GM19351 (cell line): ENCODE data around the gene SDHAF4.
"Not testable (repeated sequence)": the region's sequence is repeated elsewhere in the genome, so short reads cannot be mapped to it uniquely, and the experiment has no call there.

Source experiments
- ATAC-seq: cut with Tn5 transposase; IDR thresholded peaks from one replicate; pipeline ENCODE4 v1.9.1; 2021; ENCODE audit warnings: mild to moderate bottlenecking, moderate library complexity; ENCODE audit not compliant: unreplicated experiment

The SDHAF4 gene

DNA sequence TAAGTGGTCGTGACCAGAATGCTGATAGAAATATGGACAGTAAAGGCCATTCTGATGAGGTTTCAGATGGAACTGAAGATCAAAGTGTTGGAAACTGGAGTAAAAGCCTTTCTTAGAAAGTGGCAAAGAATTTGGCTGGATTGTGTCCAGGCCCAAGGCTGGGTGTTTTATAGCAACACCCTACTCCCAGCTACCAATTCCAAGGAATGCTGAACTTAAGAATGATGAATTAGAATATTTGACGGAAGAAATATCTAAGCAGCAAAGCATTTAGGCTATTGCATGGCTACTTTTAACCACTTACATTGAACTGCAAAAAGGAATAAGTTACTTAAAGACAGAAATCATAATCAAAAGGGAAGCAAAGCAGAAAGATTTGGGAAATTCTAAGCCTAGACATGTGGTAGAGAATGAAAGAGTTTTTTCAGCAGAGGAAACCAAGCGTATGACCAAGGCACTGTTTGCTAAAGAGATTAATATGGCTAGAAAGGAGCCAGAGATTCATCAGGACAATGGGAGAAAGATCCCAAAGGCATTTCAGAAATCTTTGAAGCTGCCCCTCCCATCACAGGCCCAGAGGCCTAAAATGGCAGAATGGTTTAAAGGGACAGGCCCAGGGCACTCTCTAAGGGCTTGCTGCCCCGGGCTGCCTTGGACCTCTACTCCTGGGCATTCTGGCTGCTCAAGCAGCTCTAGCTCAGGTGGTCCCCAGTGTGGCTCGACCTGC lies 25.8 kb downstream of the SDHAF4 start:
- ATAC-seq: no peak

DNA sequence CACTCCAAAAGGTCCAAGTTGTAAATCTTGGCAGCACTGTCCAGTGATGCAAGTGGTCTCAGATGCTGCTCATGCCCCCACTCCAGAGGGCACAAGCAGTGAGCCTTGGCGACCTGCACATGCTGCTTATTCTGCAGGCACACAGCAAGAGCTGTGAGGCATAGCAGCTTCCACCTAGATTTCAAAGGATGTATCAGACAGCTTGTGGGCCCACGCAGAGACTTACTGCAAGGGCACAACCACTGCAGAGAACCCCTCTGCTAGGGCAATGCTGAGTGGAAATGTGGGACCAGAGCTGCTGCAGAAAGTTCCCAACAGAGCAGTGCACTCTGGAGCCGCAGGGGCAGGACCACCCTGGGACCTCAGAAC lies 26.4 kb downstream of the SDHAF4 start:
- no peak for ATAC-seq

DNA sequence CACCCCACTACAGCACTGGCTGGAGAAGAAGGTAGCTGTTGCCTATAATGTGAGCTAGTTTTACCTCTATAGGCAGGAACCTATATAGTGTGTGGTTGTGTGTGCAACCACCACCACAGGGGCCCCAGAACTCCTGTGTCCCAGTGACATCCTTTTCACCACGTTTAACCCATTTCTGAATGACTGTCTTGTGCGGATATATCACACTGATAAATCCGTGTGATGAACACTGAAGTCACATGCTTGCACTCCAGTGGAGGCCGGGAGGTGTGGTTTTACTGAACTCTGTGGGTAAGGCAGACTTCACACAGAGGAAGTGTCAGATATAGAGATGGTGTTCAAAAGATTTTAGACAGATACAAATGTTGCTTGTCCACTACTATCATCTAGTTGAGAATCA lies 32.5 kb downstream of the SDHAF4 start:
- no peak for ATAC-seq

DNA sequence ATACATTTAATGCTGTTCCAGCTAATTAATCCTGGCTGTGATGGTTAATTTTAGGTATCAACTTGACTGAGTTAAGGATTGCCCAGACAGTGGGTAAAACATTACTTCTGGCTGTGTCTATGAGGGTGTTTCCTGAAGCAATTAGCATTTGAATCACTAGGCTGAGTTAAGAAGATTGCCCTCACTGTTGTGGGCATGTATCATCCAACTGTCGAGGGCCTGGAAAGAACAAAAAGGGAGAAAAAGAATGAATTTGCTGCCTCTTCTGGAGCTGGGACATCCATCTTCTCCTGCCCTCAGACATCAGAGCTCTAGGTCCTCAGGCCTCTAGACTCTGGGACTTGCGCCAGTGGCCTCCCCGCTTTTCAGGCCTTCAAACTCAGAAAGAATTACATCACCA lies 34.3 kb downstream of the SDHAF4 start:
- no peak for ATAC-seq

DNA sequence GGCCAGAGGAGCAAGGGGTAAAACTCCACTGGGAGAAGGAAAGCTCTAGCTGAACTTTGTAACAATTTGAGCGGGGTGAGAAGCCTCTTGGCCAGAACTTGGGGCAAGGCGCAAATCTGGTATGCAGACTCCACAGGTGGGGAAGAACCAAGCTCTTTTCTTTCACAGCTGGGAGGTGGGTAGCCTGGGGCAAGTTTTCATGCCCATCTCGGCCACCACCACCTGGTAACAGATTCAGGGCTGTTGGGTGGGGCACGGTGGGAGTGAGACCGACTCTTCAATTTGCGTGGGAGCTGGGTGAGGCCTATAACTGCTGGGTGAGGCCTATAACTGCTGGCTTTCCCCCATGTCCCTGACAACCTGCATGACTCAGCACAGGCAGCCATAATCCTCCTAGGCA lies 37.5 kb downstream of the SDHAF4 start:
- no peak for ATAC-seq

DNA sequence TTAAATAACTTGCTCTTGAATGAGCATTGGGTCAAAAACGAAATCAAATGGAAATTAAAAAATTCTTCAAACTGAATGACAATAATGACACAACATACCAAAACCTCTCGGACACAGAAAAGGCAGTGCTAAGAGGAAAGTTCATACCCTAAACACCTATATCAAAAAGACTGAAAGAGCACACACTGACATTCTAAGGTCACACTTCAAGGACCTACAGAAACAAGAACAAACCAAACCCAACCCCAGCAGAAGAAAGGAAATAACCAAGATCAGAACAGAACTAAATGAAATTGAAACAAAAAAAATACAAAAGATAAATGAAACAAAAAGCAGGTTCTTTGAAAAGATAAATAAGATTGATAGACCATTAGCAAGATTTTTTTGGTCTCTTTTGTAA lies 40.6 kb downstream of the SDHAF4 start:
- ATAC-seq: not testable (repeated sequence)

DNA sequence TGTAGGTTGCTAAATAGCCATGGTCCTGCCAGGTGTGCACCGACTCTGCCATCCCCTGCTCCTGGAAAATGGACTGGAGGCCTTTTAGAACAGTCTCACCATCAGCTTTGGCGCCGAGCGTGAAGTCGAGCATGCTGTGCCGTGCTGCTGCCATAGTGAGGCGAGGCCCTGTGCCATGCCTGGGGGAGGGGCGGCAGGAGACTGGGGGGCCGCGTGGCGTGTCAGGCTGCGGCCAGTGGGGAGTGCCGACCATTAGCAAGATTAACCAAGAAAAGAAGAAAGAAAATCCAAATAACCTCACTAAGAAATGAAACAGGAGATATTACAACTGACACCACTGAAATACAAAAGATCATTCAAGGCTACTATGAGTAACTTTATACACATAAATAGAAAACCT lies 42.5 kb downstream of the SDHAF4 start:
- not testable (repeated sequence) for ATAC-seq

DNA sequence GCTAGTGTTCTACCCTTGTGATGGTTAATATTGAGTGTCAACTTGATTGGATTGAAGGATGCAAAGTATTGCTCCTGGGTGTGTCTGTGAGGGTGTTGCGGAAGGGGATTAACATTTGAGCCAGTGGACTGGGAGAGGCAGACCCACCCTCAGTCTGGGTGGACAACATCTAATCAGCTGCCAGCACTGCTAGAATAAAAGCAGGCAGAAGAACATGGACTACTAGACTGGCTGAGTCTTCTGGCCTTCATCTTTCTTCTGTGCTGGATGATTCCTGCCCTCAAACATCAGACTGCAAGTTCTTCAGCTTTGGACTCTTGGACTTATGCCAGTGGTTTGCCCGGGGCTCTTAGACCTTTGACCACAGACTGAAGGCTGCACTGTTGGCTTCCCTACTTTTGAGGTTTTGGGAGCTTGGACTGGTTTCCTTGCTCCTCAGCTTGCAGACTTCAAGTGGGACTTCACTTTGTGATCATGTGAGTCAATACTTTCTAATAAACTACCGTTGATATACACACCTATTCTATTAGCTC lies 50.1 kb downstream of the SDHAF4 start:
- ATAC-seq: no peak

DNA sequence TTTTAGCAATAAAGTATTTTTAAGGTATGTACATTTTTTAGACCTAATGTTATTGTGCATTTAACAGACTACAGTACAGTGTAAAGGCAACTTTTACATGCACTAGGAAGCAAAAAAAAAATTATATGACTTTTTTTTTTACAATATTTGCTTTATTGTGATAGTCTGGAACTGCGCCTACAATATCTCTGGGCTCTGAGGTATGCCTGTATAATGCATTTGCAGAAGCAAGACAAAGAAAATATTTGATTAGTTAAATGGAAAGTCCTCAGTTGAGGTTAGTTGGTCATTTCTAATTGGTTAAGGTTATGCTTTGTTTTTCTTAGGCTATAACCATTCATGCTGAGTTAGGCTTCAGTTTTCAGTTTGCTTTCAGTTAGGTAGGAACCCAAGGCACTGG lies 54.0 kb downstream of the SDHAF4 start:
- ATAC-seq: no peak

DNA sequence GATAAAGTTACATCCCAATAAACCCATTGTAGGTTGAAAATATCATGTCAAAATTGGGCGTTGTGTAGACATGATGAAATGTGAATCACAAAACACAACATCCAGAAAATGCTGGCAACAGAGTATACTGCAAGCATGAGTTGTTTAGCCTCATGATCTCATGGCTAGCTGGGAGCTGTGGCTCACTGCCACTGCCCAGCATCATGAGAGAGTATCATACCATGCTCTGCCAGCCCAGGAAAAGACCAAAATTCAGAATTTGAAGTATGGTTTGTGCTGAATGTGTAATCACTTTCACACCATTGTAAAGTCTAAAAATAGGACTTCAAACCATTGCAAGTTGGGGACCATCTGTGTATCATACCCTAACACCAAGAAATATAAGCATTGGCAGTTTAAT lies 55.7 kb downstream of the SDHAF4 start:
- ATAC-seq: no peak

DNA sequence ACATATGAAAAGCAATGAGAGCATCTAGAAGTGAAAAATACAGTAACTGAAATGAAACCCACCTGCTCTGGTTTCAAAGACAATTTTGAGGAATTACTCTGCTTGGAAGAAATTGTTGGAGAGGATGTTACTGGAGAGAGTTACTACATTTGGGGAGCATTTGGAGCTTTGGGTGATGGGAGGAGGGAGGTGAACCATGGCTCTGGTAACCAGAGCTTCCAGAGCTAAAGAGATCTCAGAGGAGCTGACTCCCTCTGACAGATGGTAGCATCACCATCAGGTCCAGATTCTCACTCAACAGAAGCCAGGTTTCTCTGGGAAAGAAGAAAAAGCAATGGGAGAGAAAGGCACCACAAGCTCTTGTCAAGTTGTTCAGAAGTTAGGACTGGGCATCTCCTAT lies 58.7 kb downstream of the SDHAF4 start:
- ATAC-seq: no peak

DNA sequence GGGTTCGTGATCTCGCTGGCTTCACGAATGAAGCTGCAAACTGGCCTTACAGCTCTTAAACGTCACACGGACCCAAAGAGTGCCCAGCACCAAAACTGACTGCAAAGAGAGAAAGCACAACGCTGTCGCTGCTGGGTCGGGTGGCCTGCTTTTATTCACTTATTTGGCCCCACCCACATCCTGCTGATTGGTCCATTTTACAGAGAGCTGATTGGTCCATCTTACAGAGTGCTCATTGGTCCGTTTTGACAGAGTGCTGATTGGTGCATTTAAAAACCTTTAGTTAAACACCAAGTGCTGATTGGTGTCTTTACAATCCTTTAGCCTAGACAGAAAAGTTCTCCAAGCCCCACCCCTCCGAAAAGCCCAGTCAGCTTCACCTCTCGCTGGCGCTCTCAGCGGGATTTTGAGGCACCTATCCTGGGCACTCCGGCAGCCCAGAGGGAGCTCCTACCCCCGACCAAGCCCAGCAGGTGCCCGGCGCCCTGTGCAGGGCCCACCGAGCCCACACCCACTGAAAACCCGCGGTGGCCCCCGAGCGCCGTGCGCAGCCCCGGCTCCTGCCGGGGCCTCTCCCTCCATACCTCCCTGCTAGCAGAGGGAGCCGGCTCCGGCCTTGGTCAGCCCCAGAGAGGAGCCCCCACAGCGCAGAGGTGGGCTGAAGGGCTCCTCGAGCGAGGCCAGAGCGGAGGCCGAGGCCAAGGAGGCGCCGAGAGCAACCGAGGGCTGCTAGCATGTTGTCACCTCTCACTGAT lies 60.9 kb downstream of the SDHAF4 start:
- ATAC-seq: no peak

DNA sequence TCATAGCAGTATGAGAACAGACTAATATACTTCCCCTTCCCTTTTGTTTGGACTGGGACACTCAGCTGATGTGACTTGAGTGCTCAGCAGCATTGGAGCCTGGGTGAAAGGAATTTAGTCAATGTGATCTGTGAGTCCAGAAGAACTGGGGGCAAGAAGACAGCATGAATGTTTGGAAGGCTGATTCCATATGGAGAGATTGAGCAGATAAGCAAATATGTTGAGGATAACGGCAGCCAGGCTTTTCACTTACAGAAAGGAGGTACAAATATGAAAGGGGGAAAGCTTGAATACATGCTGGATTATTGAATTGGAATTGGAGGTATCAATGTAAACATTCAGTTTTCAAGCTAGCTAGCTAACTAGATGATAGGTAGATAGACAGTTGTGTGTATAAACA lies 63.2 kb downstream of the SDHAF4 start:
- no peak for ATAC-seq

DNA sequence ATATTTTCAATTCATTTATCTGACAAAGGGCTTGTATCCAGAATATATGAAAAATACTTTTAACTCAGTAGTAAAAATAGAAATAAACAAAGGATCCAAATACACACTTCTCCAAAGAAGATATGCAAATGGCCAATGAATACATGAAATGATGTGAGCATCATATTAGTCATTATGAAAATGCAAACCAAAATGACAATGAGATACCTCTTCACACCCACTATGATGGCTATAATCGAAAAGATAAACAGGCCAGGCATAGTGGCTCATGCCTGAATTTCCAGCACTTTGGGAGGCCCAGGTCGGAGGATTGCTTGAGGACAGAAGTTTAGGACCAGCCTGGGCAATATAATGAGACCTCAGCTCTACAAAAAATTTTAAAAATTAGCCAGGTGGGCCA lies 67.1 kb downstream of the SDHAF4 start:
- ATAC-seq: no peak

DNA sequence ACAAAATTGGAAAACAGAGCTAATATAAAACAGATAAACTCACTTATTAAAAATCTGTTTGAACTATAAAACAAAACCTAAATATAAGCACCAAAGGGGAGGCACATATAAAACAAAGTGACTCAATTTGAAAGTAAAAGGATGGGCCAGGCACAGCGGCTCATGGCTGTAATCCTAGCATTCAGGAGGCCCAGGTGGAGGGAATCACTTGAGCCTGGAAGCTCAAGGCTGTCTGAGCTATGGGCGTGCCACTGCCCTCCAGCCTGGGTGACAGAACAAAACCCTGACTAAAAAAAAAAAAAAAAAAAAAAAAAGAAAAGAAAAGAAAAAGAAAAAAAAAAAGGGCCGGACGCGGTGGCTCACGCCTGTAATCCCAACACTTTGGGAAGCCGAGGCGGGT lies 69.9 kb downstream of the SDHAF4 start:
- no peak for ATAC-seq

DNA sequence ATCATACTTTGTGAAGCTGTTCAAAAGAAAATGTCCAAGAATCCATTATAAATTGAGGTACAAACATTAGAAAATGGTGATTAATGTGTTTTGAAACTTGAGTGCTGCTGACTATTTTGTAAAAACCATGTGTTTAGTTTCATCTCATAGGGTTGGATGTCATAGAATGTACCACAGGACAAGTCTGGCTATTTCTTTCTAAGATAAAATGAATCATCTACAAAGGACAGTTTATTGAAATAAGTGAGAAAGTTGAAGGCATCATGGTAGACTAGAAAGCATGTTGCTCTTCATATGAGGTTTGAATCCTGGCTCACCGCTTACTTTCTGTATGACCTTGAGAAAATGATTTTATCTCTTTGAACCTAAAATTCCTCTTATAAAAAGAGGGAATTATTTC lies 71.7 kb downstream of the SDHAF4 start:
- ATAC-seq: no peak
